OCI-LY7 (cell line): Measurements from ENCODE around the gene ZNF75A. TPM values are rescaled to one million over a fixed set of nuclear protein-coding genes. Genes with fewer than 3 reads are reported as not detected.

Experiments used
- BruUV-seq: library from RNA; stranded (reverse); fragments of 400-500 nt; replicated peaks from 2 replicates; lab custom pipeline; 2021; lab: Mats Ljungman, UMichigan
- CTCF ChIA-PET: fragments of 300-600 bp; sonication (Branson Sonifier 250); formaldehyde crosslinking; loops from one replicate; lab custom pipeline; 2022; ENCODE audit warnings: antibody characterized with exemption; ENCODE audit not compliant: unreplicated experiment; lab: Charles Lee
- POLR2A ChIA-PET: fragments of 300-600 bp; sonication (Branson Sonifier 250); formaldehyde crosslinking; loops from one replicate; lab custom pipeline; 2022; ENCODE audit warnings: antibody characterized with exemption; lab: Charles Lee
- DNase-seq: peaks from one replicate; pipeline ENCODE4 v3.0.0-alpha.2; 2015; ENCODE audit warnings: low spot score
- H2AFZ ChIP-seq: fragments of 200-600 bp; sonication (generic), shearing (Covaris generic); 2 replicates; pipeline ENCODE4 v1.6.1; 2014; ENCODE audit warnings: mild to moderate bottlenecking, antibody characterized with exemption, low read length, moderate library complexity
- H3K27ac ChIP-seq: fragments of 200-600 bp; sonication (generic); 2 replicates; pipeline ENCODE4 v1.5.1; 2014; ENCODE audit warnings: mixed run types, low read depth, mild to moderate bottlenecking, moderate library complexity, low read length, inconsistent platforms; ENCODE audit not compliant: poor library complexity, severe bottlenecking
- H3K36me3 ChIP-seq: fragments of 200-600 bp; sonication (generic); 2 replicates; pipeline ENCODE4 v1.6.1; 2014; ENCODE audit warnings: mild to moderate bottlenecking, antibody characterized with exemption, low read length, moderate library complexity, mixed read lengths; ENCODE audit not compliant: insufficient read depth
- H3K4me1 ChIP-seq: fragments of 200-600 bp; sonication (generic); 2 replicates; pipeline ENCODE4 v1.5.1; 2014; ENCODE audit warnings: mild to moderate bottlenecking, low read length; ENCODE audit not compliant: insufficient read depth, poor library complexity, severe bottlenecking
- H3K4me2 ChIP-seq: fragments of 200-600 bp; sonication (generic); 2 replicates; pipeline ENCODE4 v1.6.1; 2014; ENCODE audit warnings: mild to moderate bottlenecking, low read length
- H3K4me3 ChIP-seq: fragments of 200-600 bp; sonication (generic); 2 replicates; pipeline ENCODE4 v1.5.1; 2014; ENCODE audit warnings: mild to moderate bottlenecking, low read depth, low read length; ENCODE audit not compliant: poor library complexity, severe bottlenecking
- H3K79me2 ChIP-seq: fragments of 200-600 bp; sonication (generic); 2 replicates; pipeline ENCODE4 v1.6.1; 2016; ENCODE audit warnings: low read depth, mild to moderate bottlenecking, low read length, moderate library complexity, mixed read lengths; ENCODE audit not compliant: insufficient read depth
- H3K9me2 ChIP-seq: fragments of 200-600 bp; sonication (generic); 2 replicates; pipeline ENCODE4 v1.6.1; 2016; ENCODE audit warnings: mild to moderate bottlenecking, low read length, mixed read lengths; ENCODE audit not compliant: insufficient read depth
- H3K9me3 ChIP-seq: fragments of 200-600 bp; sonication (generic); 2 replicates; pipeline ENCODE4 v1.6.1; 2014; ENCODE audit warnings: mild to moderate bottlenecking, mixed run types, low read length, mixed read lengths
- H4K20me1 ChIP-seq: fragments of 200-600 bp; sonication (generic); 2 replicates; pipeline ENCODE4 v1.6.1; 2014; ENCODE audit warnings: mild to moderate bottlenecking, antibody characterized with exemption, low read length, moderate library complexity, mixed read lengths; ENCODE audit not compliant: insufficient read depth
- EZH2phosphoT487 ChIP-seq: fragments of 200-600 bp; sonication (generic); IDR thresholded peaks from 2 replicates; pipeline ENCODE4 v1.6.1; 2018; ENCODE audit warnings: low read depth, borderline replicate concordance, mild to moderate bottlenecking, mixed run types, antibody characterized with exemption, low read length, moderate library complexity, mixed read lengths
- intact Hi-C: fragments of 100-400 bp; cut with micrococcal nuclease; formaldehyde crosslinking; loops from one replicate; pipeline ENCODE4 v1.10.0; 2022; ENCODE audit not compliant: unreplicated experiment
- total RNA-seq, 2 experiments: library from RNA; depleted of rRNA in 1 of 2; stranded (reverse); fragments of >200 nt in 1 of 2; shearing (Covaris generic) in 1 of 2; gene quantifications; 2 replicates each; pipeline ENCODE4 v1.2.3, GENCODE V29; 2014 to 2022
- TF ChIP-seq, protein P1 (sequence below): fragments of 200-600 bp; sonication (generic); conservative IDR thresholded peaks from 2 replicates; pipeline ENCODE4 v1.5.1; 2014; ENCODE audit warnings: mild to moderate bottlenecking, antibody characterized with exemption, low read length, moderate library complexity, mixed read lengths

Gene ZNF75A
- total RNA-seq, 2 experiments from 2014 or later: 2.6 to 23.0 TPM

DNA sequence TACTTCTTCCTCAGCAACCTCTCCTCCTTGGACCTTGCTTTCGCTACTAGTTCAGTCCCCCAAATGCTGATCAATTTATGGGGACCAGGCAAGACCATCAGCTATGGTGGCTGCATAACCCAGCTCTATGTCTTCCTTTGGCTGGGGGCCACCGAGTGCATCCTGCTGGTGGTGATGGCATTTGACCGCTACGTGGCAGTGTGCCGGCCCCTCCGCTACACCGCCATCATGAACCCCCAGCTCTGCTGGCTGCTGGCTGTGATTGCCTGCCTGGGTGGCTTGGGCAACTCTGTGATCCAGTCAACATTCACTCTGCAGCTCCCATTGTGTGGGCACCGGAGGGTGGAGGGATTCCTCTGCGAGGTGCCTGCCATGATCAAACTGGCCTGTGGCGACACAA is 50.8 kb downstream of the ZNF75A start:
- H3K79me2 ChIP-seq: no peaks in the 10 kb centered on the region
- TF ChIP-seq EZH2phosphoT487: no peak
- TF ChIP-seq, protein P1, sequence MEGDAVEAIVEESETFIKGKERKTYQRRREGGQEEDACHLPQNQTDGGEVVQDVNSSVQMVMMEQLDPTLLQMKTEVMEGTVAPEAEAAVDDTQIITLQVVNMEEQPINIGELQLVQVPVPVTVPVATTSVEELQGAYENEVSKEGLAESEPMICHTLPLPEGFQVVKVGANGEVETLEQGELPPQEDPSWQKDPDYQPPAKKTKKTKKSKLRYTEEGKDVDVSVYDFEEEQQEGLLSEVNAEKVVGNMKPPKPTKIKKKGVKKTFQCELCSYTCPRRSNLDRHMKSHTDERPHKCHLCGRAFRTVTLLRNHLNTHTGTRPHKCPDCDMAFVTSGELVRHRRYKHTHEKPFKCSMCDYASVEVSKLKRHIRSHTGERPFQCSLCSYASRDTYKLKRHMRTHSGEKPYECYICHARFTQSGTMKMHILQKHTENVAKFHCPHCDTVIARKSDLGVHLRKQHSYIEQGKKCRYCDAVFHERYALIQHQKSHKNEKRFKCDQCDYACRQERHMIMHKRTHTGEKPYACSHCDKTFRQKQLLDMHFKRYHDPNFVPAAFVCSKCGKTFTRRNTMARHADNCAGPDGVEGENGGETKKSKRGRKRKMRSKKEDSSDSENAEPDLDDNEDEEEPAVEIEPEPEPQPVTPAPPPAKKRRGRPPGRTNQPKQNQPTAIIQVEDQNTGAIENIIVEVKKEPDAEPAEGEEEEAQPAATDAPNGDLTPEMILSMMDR: no peak
- H4K20me1 ChIP-seq: no peaks in the 10 kb centered on the region
- H3K4me1 ChIP-seq: peaks cover 9% of the 10 kb centered on the region
- H3K9me2 ChIP-seq: no peaks in the 10 kb centered on the region
- H3K4me2 ChIP-seq: no peak overlapping the region
- ChIA-PET CTCF (no interaction called here), POLR2A (no interaction called here)
- H3K36me3 ChIP-seq: no peaks in the 10 kb centered on the region
- H3K27ac ChIP-seq: no peak overlapping the region
- DNase-seq: no peak
- no peak overlapping the region for H2AFZ ChIP-seq
- BruUV-seq: no TSS peak
- intact Hi-C loops: no loop called here
- H3K4me3 ChIP-seq: no peak overlapping the region
- no peaks in the 10 kb centered on the region for H3K9me3 ChIP-seq

DNA sequence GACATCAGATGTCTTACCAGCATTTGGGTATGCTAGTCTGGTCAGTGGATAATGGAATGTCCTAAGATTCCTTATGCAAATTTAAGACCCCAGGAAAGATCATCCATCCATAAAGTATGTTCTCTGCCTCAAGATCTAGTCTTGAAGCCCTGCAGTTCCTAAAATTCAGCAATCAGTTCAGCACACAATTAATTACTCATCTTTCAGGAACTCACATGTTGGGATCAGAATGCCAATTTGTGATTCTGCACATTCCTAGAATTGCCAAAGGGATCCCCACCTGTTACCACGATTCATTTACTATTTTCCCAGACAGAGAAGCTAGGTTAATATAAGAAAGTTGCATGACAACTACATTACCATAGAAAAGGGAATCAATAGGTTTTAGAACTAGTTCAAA is 53.6 kb downstream of the ZNF75A start:
- BruUV-seq: no TSS peak
- Histone ChIP-seq H4K20me1 (no peaks in the 10 kb centered on the region), H3K9me2 (no peaks in the 10 kb centered on the region), H3K4me3 (no peak overlapping the region), H2AFZ (no peak overlapping the region), H3K27ac (no peak overlapping the region), H3K4me2 (no peak overlapping the region), H3K4me1 (peaks cover 11% of the 10 kb centered on the region), H3K36me3 (no peaks in the 10 kb centered on the region), H3K79me2 (no peaks in the 10 kb centered on the region), H3K9me3 (no peaks in the 10 kb centered on the region)
- ChIA-PET CTCF (no interaction called here), POLR2A (no interaction called here)
- no peak for DNase-seq
- TF ChIP-seq, protein P1: no peak
- no peak for TF ChIP-seq EZH2phosphoT487
- intact Hi-C loops: no loop called here

DNA sequence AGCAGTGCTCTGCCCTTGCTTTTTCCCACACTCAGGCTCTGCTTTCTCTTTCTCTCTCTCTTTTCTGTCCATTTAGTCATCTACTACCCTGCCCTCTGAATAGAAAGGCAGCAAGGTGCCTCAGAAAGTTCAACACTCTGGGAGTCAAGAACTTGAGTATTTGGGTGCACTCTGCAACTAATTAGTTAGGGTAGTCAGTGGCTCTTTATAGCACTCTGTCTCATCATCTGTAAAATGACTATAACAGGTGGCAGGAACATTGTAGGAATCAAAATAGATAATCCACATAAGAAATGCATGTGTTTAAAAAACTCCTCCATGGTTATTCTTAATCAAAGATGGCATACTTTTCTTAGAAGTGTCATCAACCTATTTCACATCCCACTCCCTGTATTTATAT is 57.6 kb downstream of the ZNF75A start:
- no peak for TF ChIP-seq EZH2phosphoT487
- TF ChIP-seq, protein P1: no peak
- Histone ChIP-seq H3K36me3 (no peaks in the 10 kb centered on the region), H3K4me3 (no peak overlapping the region), H4K20me1 (no peaks in the 10 kb centered on the region), H3K9me2 (no peaks in the 10 kb centered on the region), H3K79me2 (no peaks in the 10 kb centered on the region), H3K4me1 (peaks cover 14% of the 10 kb centered on the region), H3K4me2 (no peak overlapping the region), H2AFZ (no peak overlapping the region), H3K9me3 (no peaks in the 10 kb centered on the region), H3K27ac (no peak overlapping the region)
- intact Hi-C loops: no loop called here
- BruUV-seq: no TSS peak
- CTCF ChIA-PET: no interaction called here
- DNase-seq: no peak
- POLR2A ChIA-PET: interaction anchor here (0.8 kb wide), 1 partner anchor 8 kb away, joined by 3 read pairs; no protein-coding TSS in a partner anchor
